ENCODE data around the gene KCNH8.

- TF ChIP-seq YY1 (IDR thresholded peaks at IDR 0.05; ENCODE audit: low read depth) (no peak), EGR1 (IDR thresholded peaks at IDR 0.05) (no peak), FOXM1 (IDR thresholded peaks at IDR 0.05; ENCODE audit: borderline replicate concordance, low read depth) (no peak), RAD21 (IDR thresholded peaks at IDR 0.05; ENCODE audit: low read depth) (no peak), TAF1 (IDR thresholded peaks at IDR 0.05; ENCODE audit: low read depth) (no peak), MAX (IDR thresholded peaks at IDR 0.05) (no peak), NFIC (IDR thresholded peaks at IDR 0.05) (no peak), EP300 (IDR thresholded peaks at IDR 0.05; ENCODE audit: borderline replicate concordance) (no peak), CREB1 (IDR thresholded peaks at IDR 0.05; ENCODE audit: low read depth) (no peak), ZBTB7A (IDR thresholded peaks at IDR 0.05; ENCODE audit: low read depth) (no peak), CEBPB (IDR thresholded peaks at IDR 0.05) (no peak), TCF12 (IDR thresholded peaks at IDR 0.05; ENCODE audit: low read depth) (no peak)
Measured at GRCh38 chr3:19357947-19358346, 209.6 kb downstream of the KCNH8 start.
